PC-9 (cell line): ENCODE results near the gene GRK2. TPM values are rescaled to one million over a fixed set of nuclear protein-coding genes. Genes with fewer than 3 reads are reported as not detected.
A peak's percentile ranks its signal among the peaks of the same experiment; 100 is the strongest.

Experiments
- BruUV-seq: library from RNA; stranded (reverse); fragments of 400-500 nt; replicated peaks from 2 replicates; lab custom pipeline; 2021; lab: Mats Ljungman, UMichigan
- CTCF ChIA-PET: fragments of 300-600 bp; sonication (Branson Sonifier 250); formaldehyde crosslinking; loops from one replicate; lab custom pipeline; 2022; ENCODE audit warnings: antibody characterized with exemption; lab: Charles Lee
- POLR2A ChIA-PET: fragments of 300-600 bp; sonication (Branson Sonifier 250); formaldehyde crosslinking; loops from one replicate; lab custom pipeline; 2022; ENCODE audit warnings: antibody characterized with exemption; ENCODE audit not compliant: unreplicated experiment; lab: Charles Lee
- DNase-seq, 2 experiments: peaks; one replicate each; pipeline versions ENCODE4 v3.0.0 to v3.0.0-alpha.2; 2015 to 2022; ENCODE audit warnings: mixed read lengths in 1 of 2
- H2AFZ ChIP-seq: fragments of 200-600 bp; sonication (generic); 2 replicates; pipeline ENCODE4 v1.8.1; 2017; ENCODE audit warnings: antibody characterized with exemption
- H3F3A ChIP-seq: fragments of 200-600 bp; sonication (generic); 2 replicates; pipeline ENCODE4 v1.8.1; 2017; ENCODE audit warnings: antibody characterized with exemption, mild to moderate bottlenecking, low read depth; ENCODE audit not compliant: insufficient read depth
- H3K27ac ChIP-seq: fragments of 200-600 bp; sonication (generic); 2 replicates; pipeline ENCODE4 v1.6.1; 2016; ENCODE audit warnings: mixed run types
- H3K27me3 ChIP-seq: fragments of 200-600 bp; sonication (generic); 2 replicates; pipeline ENCODE4 v1.6.1; 2016; ENCODE audit warnings: low read depth, mixed run types; ENCODE audit not compliant: insufficient read depth
- H3K36me3 ChIP-seq: fragments of 200-600 bp; sonication (generic); 2 replicates; pipeline ENCODE4 v1.6.1; 2016; ENCODE audit warnings: low read depth, mixed run types
- H3K4me1 ChIP-seq: fragments of 200-600 bp; sonication (generic); replicated peaks from 2 replicates; pipeline ENCODE4 v1.6.1; 2016; ENCODE audit warnings: mixed run types; ENCODE audit not compliant: insufficient read depth
- H3K4me2 ChIP-seq: fragments of 200-600 bp; sonication (generic); 2 replicates; pipeline ENCODE4 v1.6.1; 2017; ENCODE audit warnings: mixed run types
- H3K4me3 ChIP-seq: fragments of 200-600 bp; sonication (generic); 2 replicates; pipeline ENCODE4 v1.6.1; 2016; ENCODE audit warnings: mixed run types
- H3K79me2 ChIP-seq: fragments of 200-600 bp; sonication (generic); 2 replicates; pipeline ENCODE4 v1.6.1; 2017; ENCODE audit warnings: low read depth, mixed run types
- H3K9me2 ChIP-seq: fragments of 200-600 bp; sonication (generic); 2 replicates; pipeline ENCODE4 v1.8.1; 2017; ENCODE audit warnings: mild to moderate bottlenecking; ENCODE audit not compliant: insufficient read depth
- H3K9me3 ChIP-seq: fragments of 200-600 bp; sonication (generic); 2 replicates; pipeline ENCODE4 v1.8.1; 2016; ENCODE audit warnings: low read depth; ENCODE audit not compliant: insufficient read depth
- H4K20me1 ChIP-seq: fragments of 200-600 bp; sonication (generic); 2 replicates; pipeline ENCODE4 v1.8.1; 2017; ENCODE audit not compliant: insufficient read depth
- EZH2 ChIP-seq: fragments of 200-600 bp; sonication (generic); IDR thresholded peaks from 2 replicates; pipeline ENCODE4 v1.8.0; 2017; ENCODE audit warnings: antibody characterized with exemption, low read depth
- intact Hi-C: fragments of 100-400 bp; cut with micrococcal nuclease; formaldehyde crosslinking; loops from one replicate; pipeline ENCODE4 v1.10.0; 2022; ENCODE audit not compliant: unreplicated experiment
- total RNA-seq: library from RNA; stranded (reverse); gene quantifications from 2 replicates; pipeline ENCODE4 v1.2.3, GENCODE V29; 2021
- TF ChIP-seq, protein P1 (sequence below): fragments of 200-600 bp; sonication (generic); conservative IDR thresholded peaks from 2 replicates; pipeline ENCODE4 v1.6.1; 2017; ENCODE audit warnings: mixed run types, antibody characterized with exemption, mild to moderate bottlenecking, moderate library complexity

Gene GRK2
- total RNA-seq, 1 experiment from 2014 or later: 76.7 TPM

DNA sequence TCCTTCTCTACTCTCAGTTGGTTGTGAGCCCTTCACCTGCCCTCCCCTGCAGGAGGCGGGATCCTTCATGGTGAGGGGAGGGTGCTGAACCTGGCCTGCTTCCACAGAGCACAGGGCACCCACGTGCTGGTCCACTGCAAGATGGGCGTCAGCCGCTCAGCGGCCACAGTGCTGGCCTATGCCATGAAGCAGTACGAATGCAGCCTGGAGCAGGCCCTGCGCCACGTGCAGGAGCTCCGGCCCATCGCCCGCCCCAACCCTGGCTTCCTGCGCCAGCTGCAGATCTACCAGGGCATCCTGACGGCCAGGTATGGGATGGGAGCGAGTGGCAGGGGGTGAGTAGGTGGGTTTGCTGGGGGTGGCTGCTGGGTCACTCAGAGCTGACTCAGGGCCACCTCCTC lies 43.4 kb downstream of the GRK2 start:
- Histone ChIP-seq H3K4me3 (no peak overlapping the region), H4K20me1 (no peaks in the 10 kb centered on the region), H3K36me3 (peaks cover 5% of the 10 kb centered on the region; the same call in 1 of the 2 replicates), H3K27me3 (no peaks in the 10 kb centered on the region), H3K79me2 (peaks cover 16% of the 10 kb centered on the region), H3K9me3 (no peaks in the 10 kb centered on the region), H3K4me2 (no peak overlapping the region), H3K27ac (0 out of 2 replicates have a peak overlapping the region, but pooled peaks have one; percentile 87), H3K9me2 (no peaks in the 10 kb centered on the region), H3K4me1 (peaks cover 55% of the 10 kb centered on the region), H3F3A (peaks cover 52% of the 10 kb centered on the region), H2AFZ (no peak overlapping the region)
- no TSS peak for BruUV-seq
- DNase-seq: no peak
- TF ChIP-seq, protein P1, sequence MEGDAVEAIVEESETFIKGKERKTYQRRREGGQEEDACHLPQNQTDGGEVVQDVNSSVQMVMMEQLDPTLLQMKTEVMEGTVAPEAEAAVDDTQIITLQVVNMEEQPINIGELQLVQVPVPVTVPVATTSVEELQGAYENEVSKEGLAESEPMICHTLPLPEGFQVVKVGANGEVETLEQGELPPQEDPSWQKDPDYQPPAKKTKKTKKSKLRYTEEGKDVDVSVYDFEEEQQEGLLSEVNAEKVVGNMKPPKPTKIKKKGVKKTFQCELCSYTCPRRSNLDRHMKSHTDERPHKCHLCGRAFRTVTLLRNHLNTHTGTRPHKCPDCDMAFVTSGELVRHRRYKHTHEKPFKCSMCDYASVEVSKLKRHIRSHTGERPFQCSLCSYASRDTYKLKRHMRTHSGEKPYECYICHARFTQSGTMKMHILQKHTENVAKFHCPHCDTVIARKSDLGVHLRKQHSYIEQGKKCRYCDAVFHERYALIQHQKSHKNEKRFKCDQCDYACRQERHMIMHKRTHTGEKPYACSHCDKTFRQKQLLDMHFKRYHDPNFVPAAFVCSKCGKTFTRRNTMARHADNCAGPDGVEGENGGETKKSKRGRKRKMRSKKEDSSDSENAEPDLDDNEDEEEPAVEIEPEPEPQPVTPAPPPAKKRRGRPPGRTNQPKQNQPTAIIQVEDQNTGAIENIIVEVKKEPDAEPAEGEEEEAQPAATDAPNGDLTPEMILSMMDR: no peak
- no peak for TF ChIP-seq EZH2
- ChIA-PET CTCF (no interaction called here), POLR2A (no interaction called here)
- intact Hi-C loops: loop anchor here (10.0 kb wide), 1 partner anchor 355 kb away; the partner anchor contains the start of gene PC

DNA sequence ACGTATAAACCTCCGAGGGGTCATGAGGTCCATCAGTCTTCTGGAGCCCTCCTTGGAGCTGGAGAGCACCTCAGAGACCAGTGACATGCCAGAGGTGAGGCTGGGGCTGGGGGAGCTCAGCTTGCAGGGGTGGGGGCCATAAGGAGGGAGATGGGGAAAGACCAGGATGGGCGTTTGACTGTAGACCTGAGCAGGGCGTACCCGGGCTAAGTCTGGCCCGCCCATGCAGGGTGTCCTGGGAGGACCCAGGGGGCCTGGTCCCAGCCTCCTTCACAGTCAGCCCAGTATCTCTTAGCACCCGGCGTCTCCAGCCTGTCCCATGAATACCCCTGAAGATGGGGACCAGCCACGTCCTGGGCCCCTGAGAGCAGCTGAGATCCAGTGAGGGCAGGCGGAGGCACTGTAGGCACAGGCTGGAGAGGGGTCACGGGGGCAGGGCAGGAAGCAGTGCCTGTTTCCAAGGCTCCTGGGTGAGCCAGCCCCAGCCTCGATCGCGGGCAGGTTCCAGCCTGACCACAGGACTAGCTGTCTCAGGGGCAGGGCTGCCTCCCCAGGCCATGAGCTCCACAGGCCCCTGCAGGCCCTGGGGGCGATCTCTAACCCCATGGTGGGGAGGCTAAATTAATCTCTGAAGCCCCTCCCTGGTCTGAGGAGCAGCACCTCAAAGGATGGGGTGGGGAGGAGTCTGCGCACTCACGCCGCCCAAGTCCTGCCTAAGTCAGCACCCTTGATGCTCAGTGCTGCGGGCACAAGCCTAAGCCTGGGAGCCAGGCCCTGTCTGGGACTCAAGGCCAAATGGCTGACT lies 44.2 kb downstream of the GRK2 start:
- Histone ChIP-seq H3K9me3 (no peaks in the 10 kb centered on the region), H2AFZ (no peak overlapping the region), H3K4me2 (peak overlapping the region; percentile 78; the same call in 1 of the 2 replicates), H3K79me2 (peaks cover 9% of the 10 kb centered on the region), H3K4me3 (no peak overlapping the region), H4K20me1 (no peaks in the 10 kb centered on the region), H3F3A (peaks cover 60% of the 10 kb centered on the region), H3K4me1 (peaks cover 54% of the 10 kb centered on the region), H3K36me3 (peaks cover 5% of the 10 kb centered on the region; the same call in 1 of the 2 replicates), H3K27ac (peak overlapping the region; percentile 87), H3K9me2 (no peaks in the 10 kb centered on the region), H3K27me3 (no peaks in the 10 kb centered on the region)
- no peak for DNase-seq
- ChIA-PET CTCF (no interaction called here), POLR2A (interaction anchor here (0.6 kb wide), 2 partner anchors 274 to 700 kb away, joined by 3 to 5 read pairs; partner anchors contain the start of gene ALDH3B1)
- intact Hi-C loops: loop anchor here (10.0 kb wide), 1 partner anchor 356 kb away; the partner anchor contains the start of gene PC
- no TSS peak for BruUV-seq
- TF ChIP-seq, protein P1: no peak
- no peak for TF ChIP-seq EZH2

DNA sequence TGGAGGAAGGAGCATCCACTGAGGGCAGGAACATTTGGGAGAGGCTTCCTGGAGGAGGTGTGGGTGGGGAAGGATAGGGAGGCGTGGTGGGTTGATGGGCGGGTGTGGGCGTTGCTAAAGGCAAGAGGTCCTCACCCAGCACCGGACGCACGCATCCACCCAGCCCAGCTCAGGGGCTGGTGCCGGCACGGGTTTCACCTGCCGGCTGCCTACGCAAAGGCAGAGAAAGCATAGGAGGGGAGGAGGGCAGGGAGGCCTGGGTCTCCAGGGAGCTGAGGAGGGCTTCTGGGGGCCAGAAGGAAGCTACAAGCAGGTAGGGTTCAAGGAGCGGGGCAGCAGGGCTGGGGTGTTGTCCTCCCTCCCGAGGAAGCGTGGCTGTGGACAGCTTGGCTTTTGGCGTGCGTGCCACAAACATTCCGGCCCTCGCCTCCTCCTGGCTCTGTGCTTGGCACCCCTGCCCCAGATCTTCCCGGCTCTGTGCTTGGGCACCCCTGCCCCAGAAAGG lies 44.8 kb downstream of the GRK2 start:
- BruUV-seq: no TSS peak
- Histone ChIP-seq H3K27ac (peak overlapping the region; percentile 87), H3K4me2 (peak overlapping the region; percentile 78), H2AFZ (no peak overlapping the region), H4K20me1 (no peaks in the 10 kb centered on the region), H3K4me3 (no peak overlapping the region), H3K36me3 (peaks cover 5% of the 10 kb centered on the region; the same call in 1 of the 2 replicates), H3F3A (peaks cover 63% of the 10 kb centered on the region), H3K9me2 (no peaks in the 10 kb centered on the region), H3K9me3 (no peaks in the 10 kb centered on the region), H3K79me2 (peaks cover 5% of the 10 kb centered on the region; the same call in 1 of the 2 replicates), H3K4me1 (peaks cover 52% of the 10 kb centered on the region), H3K27me3 (no peaks in the 10 kb centered on the region)
- CTCF ChIA-PET: no interaction called here
- no peak for TF ChIP-seq EZH2
- TF ChIP-seq, protein P1: no peak
- POLR2A ChIA-PET: interaction anchor here (0.6 kb wide), 3 partner anchors 71 to 699 kb away, joined by 3 to 5 read pairs (median 5); partner anchors contain the start of gene ALDH3B1
- DNase-seq: no peak
- intact Hi-C loops: loop anchor here (10.0 kb wide), 1 partner anchor 356 kb away; the partner anchor contains the start of gene PC
